WTC11 (cell line): ENCODE results near the gene GCSAM. TPM values are rescaled to one million over a fixed set of nuclear protein-coding genes. Genes with fewer than 3 reads are reported as not detected.

ENCODE experiments used
- ATAC-seq: fragments of 200-7000 bp; cut with Tn5 transposase; 2 replicates; pipeline ENCODE4 v1.10.0; 2021; ENCODE audit warnings: mild to moderate bottlenecking, moderate library complexity
- CTCF ChIA-PET: fragments of 300-600 bp; sonication (Branson Sonifier 250); formaldehyde crosslinking; loops from one replicate; lab custom pipeline; 2021; ENCODE audit warnings: antibody characterized with exemption; lab: Charles Lee
- POLR2A ChIA-PET: fragments of 350-600 bp; sonication (Branson Sonifier 250); formaldehyde crosslinking; loops from one replicate; lab custom pipeline; 2021; ENCODE audit warnings: antibody characterized with exemption; lab: Charles Lee
- DNase-seq: peaks from one replicate; pipeline ENCODE4 v3.0.0; 2021; ENCODE audit warnings: low spot score
- H3K27ac Mint-ChIP-seq: 2 replicates; pipeline ENCODE4 v1.8.0; 2021; ENCODE audit warnings: mixed read lengths
- H3K27me3 Mint-ChIP-seq: 2 replicates; pipeline ENCODE4 v1.8.0; 2021; ENCODE audit warnings: low read depth, mild to moderate bottlenecking, moderate library complexity, mixed read lengths
- H3K36me3 Mint-ChIP-seq: 2 replicates; pipeline ENCODE4 v1.8.0; 2021; ENCODE audit warnings: mixed read lengths
- H3K4me1 Mint-ChIP-seq: 2 replicates; pipeline ENCODE4 v1.8.0; 2022; ENCODE audit warnings: mixed read lengths
- H3K4me3 Mint-ChIP-seq: 2 replicates; pipeline ENCODE4 v1.8.0; 2021; ENCODE audit warnings: mild to moderate bottlenecking, moderate library complexity, mixed read lengths
- H3K9me3 Mint-ChIP-seq: 2 replicates; pipeline ENCODE4 v1.8.0; 2021; ENCODE audit warnings: mixed read lengths
- CBFB ChIP-seq: sonication (generic); formaldehyde crosslinking; IDR thresholded peaks from 2 replicates; pipeline ENCODE4 v1.8.1; 2022; ENCODE audit warnings: mild to moderate bottlenecking, low read depth, missing genetic modification reagents
- CREM ChIP-seq: sonication (generic); formaldehyde crosslinking; IDR thresholded peaks from 2 replicates; pipeline ENCODE4 v1.8.1; 2022; ENCODE audit warnings: mild to moderate bottlenecking, missing genetic modification reagents, moderate library complexity
- ELF4 ChIP-seq: sonication (generic); formaldehyde crosslinking; IDR thresholded peaks from 2 replicates; pipeline ENCODE4 v1.8.1; 2022; ENCODE audit warnings: low read depth, mild to moderate bottlenecking, moderate library complexity, missing genetic modification reagents
- ETV6 ChIP-seq: sonication (generic); formaldehyde crosslinking; IDR thresholded peaks from 2 replicates; pipeline ENCODE4 v1.8.1; 2022; ENCODE audit warnings: mild to moderate bottlenecking, missing genetic modification reagents
- FOXP4 ChIP-seq: sonication (generic); formaldehyde crosslinking; IDR thresholded peaks from 2 replicates; pipeline ENCODE4 v1.8.0; 2022; ENCODE audit warnings: mild to moderate bottlenecking, missing genetic modification reagents
- GRHL2 ChIP-seq: fragments of 250-450 bp; sonication (Bioruptor Pico); IDR thresholded peaks from 2 replicates; pipeline ENCODE4 v1.8.0; 2022; ENCODE audit warnings: mild to moderate bottlenecking, moderate library complexity; ENCODE audit not compliant: insufficient replicate concordance, severe bottlenecking
- IRF2 ChIP-seq: sonication (generic); formaldehyde crosslinking; IDR thresholded peaks from 2 replicates; pipeline ENCODE4 v1.8.0; 2022; ENCODE audit warnings: low read depth, missing genetic modification reagents, borderline replicate concordance
- MAX ChIP-seq: sonication (generic); formaldehyde crosslinking; IDR thresholded peaks from 2 replicates; pipeline ENCODE4 v1.8.0; 2022; ENCODE audit warnings: mild to moderate bottlenecking, missing genetic modification reagents
- NFATC4 ChIP-seq: fragments of 250-450 bp; sonication (Bioruptor Pico); IDR thresholded peaks from 2 replicates; pipeline ENCODE4 v1.9.0; 2021; ENCODE audit warnings: mild to moderate bottlenecking
- NFYB ChIP-seq: sonication (generic); formaldehyde crosslinking; conservative IDR thresholded peaks from 2 replicates; pipeline ENCODE4 v1.8.0; 2022; ENCODE audit warnings: low read depth, missing genetic modification reagents
- RELA ChIP-seq: sonication (generic); formaldehyde crosslinking; IDR thresholded peaks from 2 replicates; pipeline ENCODE4 v1.8.1; 2022; ENCODE audit warnings: missing genetic modification reagents, mild to moderate bottlenecking, borderline replicate concordance
- STAT6 ChIP-seq: sonication (generic); formaldehyde crosslinking; conservative IDR thresholded peaks from 2 replicates; pipeline ENCODE4 v1.8.1; 2023; ENCODE audit warnings: mild to moderate bottlenecking, low read depth, missing genetic modification reagents, moderate library complexity
- TEAD1 ChIP-seq: sonication (generic); formaldehyde crosslinking; IDR thresholded peaks from 2 replicates; pipeline ENCODE4 v1.8.0; 2022; ENCODE audit warnings: mild to moderate bottlenecking, missing genetic modification reagents
- TEAD4 ChIP-seq: sonication (generic); formaldehyde crosslinking; IDR thresholded peaks from 2 replicates; pipeline ENCODE4 v1.8.0; 2022; ENCODE audit warnings: mild to moderate bottlenecking, missing genetic modification reagents
- TP53 ChIP-seq: sonication (generic); formaldehyde crosslinking; IDR thresholded peaks from 2 replicates; pipeline ENCODE4 v1.8.1; 2023; ENCODE audit warnings: mild to moderate bottlenecking, missing genetic modification reagents
- ZNF138 ChIP-seq: sonication (generic); formaldehyde crosslinking; conservative IDR thresholded peaks from 2 replicates; pipeline ENCODE4 v1.8.1; 2022; ENCODE audit warnings: mild to moderate bottlenecking, moderate library complexity, missing genetic modification reagents
- ZNF263 ChIP-seq: sonication (generic); formaldehyde crosslinking; IDR thresholded peaks from 2 replicates; pipeline ENCODE4 v1.8.1; 2022; ENCODE audit warnings: low read depth, mild to moderate bottlenecking, moderate library complexity, missing genetic modification reagents
- ZNF532 ChIP-seq: fragments of 250-450 bp; sonication (Bioruptor Pico); IDR thresholded peaks from 2 replicates; pipeline ENCODE4 v1.9.0; 2021; ENCODE audit warnings: mild to moderate bottlenecking, borderline replicate concordance
- total RNA-seq: library from RNA; stranded (reverse); gene quantifications from 3 replicates; pipeline ENCODE4 v1.2.3, GENCODE V29; 2021

GCSAM gene
- total RNA-seq, 1 experiment from 2014 or later = 0.17 TPM

GRCh38 chr3:112089956-112090886 is 42.8 kb downstream of the GCSAM start:
- POLR2A ChIA-PET = no interaction called here
- no peak for ATAC-seq

More at GRCh38 chr3:112089956-112090886, 42.8 kb downstream of the GCSAM start:
- DNase-seq = no peak
- Mint-ChIP-seq H3K27me3 (peaks cover 9% of the 10 kb centered on the region), H3K4me1 (peaks cover 65% of the 10 kb centered on the region), H3K4me3 (no peak overlapping the region), H3K36me3 (no peaks in the 10 kb centered on the region), H3K9me3 (no peaks in the 10 kb centered on the region), H3K27ac (peak overlapping the region; percentile 47; the same call in 1 of the 2 replicates)
- TF ChIP-seq ELF4 (no peak), FOXP4 (no peak), IRF2 (CRISPR knock-in tag) (no peak), ZNF263 (CRISPR knock-in tag) (no peak), MAX (CRISPR knock-in tag) (no peak), CBFB (CRISPR knock-in tag) (no peak), ZNF138 (no peak), RELA (CRISPR knock-in tag) (no peak), TEAD4 (CRISPR knock-in tag) (no peak), TP53 (CRISPR knock-in tag) (no peak), TEAD1 (no peak), NFYB (CRISPR knock-in tag) (no peak), ETV6 (CRISPR knock-in tag) (no peak), NFATC4 (CRISPR knock-in tag) (no peak), CREM (no peak), STAT6 (CRISPR knock-in tag) (no peak), ZNF532 (no peak), GRHL2 (no peak)
- CTCF ChIA-PET = interaction anchor here (0.6 to 1.4 kb wide), 3 partner anchors 21 to 262 kb away, joined by 4 to 8 read pairs (median 4); no protein-coding TSS in a partner anchor
